SU-DHL-6 (cell line): ENCODE results near the gene FRAS1.

Experiments used
- EZH2phosphoT487 ChIP-seq: fragments of 200-600 bp; sonication (generic), shearing (Covaris generic); conservative IDR thresholded peaks from 2 replicates; pipeline ENCODE4 v1.6.1; 2018; ENCODE audit warnings: mild to moderate bottlenecking, antibody characterized with exemption, low read length, moderate library complexity, mixed read lengths
- TF ChIP-seq, protein P1 (sequence below): fragments of 200-600 bp; sonication (generic); IDR thresholded peaks from one replicate; pipeline ENCODE4 v1.5.1; 2017; ENCODE audit warnings: antibody characterized with exemption, mild to moderate bottlenecking, low read length, moderate library complexity; ENCODE audit not compliant: insufficient read depth, poor library complexity, severe bottlenecking

DNA sequence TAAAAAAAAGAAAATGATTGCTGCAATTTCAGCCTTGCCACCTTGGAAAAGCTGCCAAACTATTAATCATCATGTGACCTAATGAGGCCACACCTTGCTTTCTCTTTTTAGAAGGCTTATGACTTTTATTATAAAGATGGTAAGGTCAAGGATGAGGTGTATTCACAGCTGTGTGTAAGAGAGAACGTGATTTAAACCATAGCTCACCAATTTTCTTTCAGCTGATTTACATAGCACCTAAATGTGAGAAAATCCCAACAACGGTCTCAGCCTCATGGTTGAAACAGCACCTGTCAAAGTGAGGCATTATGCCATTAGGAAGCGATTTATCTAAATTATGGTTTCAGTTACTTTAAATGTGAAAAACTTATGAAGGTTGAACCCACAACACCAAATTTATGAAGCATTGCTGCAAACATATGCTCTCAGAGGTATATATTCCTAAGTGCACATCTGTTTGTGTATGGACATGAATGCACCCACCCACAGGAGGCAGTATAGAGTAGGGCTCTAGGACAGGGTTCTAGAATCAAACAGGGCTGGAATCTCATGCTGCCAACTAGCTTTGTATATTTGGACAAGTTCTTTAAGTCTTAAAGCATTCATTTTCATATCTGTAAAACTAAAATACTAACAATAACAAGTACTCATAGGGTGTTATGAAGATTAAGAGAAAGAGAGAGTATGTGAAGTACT, 535.1 kb downstream of the FRAS1 start:
- TF ChIP-seq, protein P1, sequence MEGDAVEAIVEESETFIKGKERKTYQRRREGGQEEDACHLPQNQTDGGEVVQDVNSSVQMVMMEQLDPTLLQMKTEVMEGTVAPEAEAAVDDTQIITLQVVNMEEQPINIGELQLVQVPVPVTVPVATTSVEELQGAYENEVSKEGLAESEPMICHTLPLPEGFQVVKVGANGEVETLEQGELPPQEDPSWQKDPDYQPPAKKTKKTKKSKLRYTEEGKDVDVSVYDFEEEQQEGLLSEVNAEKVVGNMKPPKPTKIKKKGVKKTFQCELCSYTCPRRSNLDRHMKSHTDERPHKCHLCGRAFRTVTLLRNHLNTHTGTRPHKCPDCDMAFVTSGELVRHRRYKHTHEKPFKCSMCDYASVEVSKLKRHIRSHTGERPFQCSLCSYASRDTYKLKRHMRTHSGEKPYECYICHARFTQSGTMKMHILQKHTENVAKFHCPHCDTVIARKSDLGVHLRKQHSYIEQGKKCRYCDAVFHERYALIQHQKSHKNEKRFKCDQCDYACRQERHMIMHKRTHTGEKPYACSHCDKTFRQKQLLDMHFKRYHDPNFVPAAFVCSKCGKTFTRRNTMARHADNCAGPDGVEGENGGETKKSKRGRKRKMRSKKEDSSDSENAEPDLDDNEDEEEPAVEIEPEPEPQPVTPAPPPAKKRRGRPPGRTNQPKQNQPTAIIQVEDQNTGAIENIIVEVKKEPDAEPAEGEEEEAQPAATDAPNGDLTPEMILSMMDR, result peak; percentile 14
- no peak for TF ChIP-seq EZH2phosphoT487
